CD1c-positive myeloid dendritic cell (primary cell): Measurements from ENCODE around the gene PJA2.
"Not testable (repeated sequence)": the region's sequence is repeated elsewhere in the genome, so short reads cannot be mapped to it uniquely, and the experiment has no call there.

Experiments
- DNase-seq: peaks from one replicate; pipeline ENCODE4 v3.0.0-alpha.2; 2016; ENCODE audit errors: extremely low spot score

Gene PJA2

GRCh38 chr5:109309326-109310063 lies 100.3 kb downstream of the PJA2 start:
- DNase-seq, result no peak

- no peak for DNase-seq
Measured at GRCh38 chr5:109307951-109308350, 101.8 kb downstream of the PJA2 start.

GRCh38 chr5:109307456-109307855 lies 102.3 kb downstream of the PJA2 start:
- DNase-seq, result no peak

GRCh38 chr5:109305352-109305751 lies 104.4 kb downstream of the PJA2 start:
- no peak for DNase-seq

- no peak for DNase-seq
Measured at GRCh38 chr5:109304309-109304708, 105.5 kb downstream of the PJA2 start.

- DNase-seq, result no peak
Measured at GRCh38 chr5:109300367-109300766, 109.4 kb downstream of the PJA2 start.

- no peak for DNase-seq
Measured at GRCh38 chr5:109299557-109299956, 110.2 kb downstream of the PJA2 start.

- no peak for DNase-seq
Measured at GRCh38 chr5:109298794-109299193, 111.0 kb downstream of the PJA2 start.

GRCh38 chr5:109297900-109298299 lies 111.9 kb downstream of the PJA2 start:
- DNase-seq, result no peak

- DNase-seq, result no peak
Measured at GRCh38 chr5:109291090-109291489, 118.7 kb downstream of the PJA2 start.

- no peak for DNase-seq
Measured at GRCh38 chr5:109290231-109290630, 119.5 kb downstream of the PJA2 start.

- not testable (repeated sequence) for DNase-seq
Measured at GRCh38 chr5:109286628-109287027, 123.1 kb downstream of the PJA2 start.
